HG03565 (cell line): Measurements from ENCODE around the gene OSBPL3.
"Not testable (repeated sequence)": the region's sequence is repeated elsewhere in the genome, so short reads cannot be mapped to it uniquely, and the experiment has no call there.

Experiments used
- ATAC-seq: cut with Tn5 transposase; IDR thresholded peaks from one replicate; pipeline ENCODE4 v1.9.1; 2021; ENCODE audit warnings: mild to moderate bottlenecking, moderate library complexity; ENCODE audit not compliant: unreplicated experiment

OSBPL3 gene

GRCh38 chr7:24922099-24922773, 57.7 kb downstream of the OSBPL3 start:
- no peak for ATAC-seq

GRCh38 chr7:24921362-24921679, 58.7 kb downstream of the OSBPL3 start:
- ATAC-seq, result no peak

GRCh38 chr7:24920451-24921361, 59.3 kb downstream of the OSBPL3 start:
- ATAC-seq, result no peak

- no peak for ATAC-seq
Observed at GRCh38 chr7:24917510-24918239, 62.3 kb downstream of the OSBPL3 start.

GRCh38 chr7:24916463-24917040, 63.4 kb downstream of the OSBPL3 start:
- ATAC-seq, result no peak

- ATAC-seq, result no peak
Observed at GRCh38 chr7:24914465-24914859, 65.5 kb downstream of the OSBPL3 start.

GRCh38 chr7:24913801-24914464, 66.0 kb downstream of the OSBPL3 start:
- ATAC-seq, result no peak

GRCh38 chr7:24912874-24913514, 67.0 kb downstream of the OSBPL3 start:
- ATAC-seq, result no peak

GRCh38 chr7:24912424-24912823, 67.6 kb downstream of the OSBPL3 start:
- ATAC-seq, result no peak

GRCh38 chr7:24911213-24911603, 68.8 kb downstream of the OSBPL3 start:
- peak; percentile 37 for ATAC-seq

GRCh38 chr7:24910551-24911212, 69.3 kb downstream of the OSBPL3 start:
- ATAC-seq, result no peak

GRCh38 chr7:24908727-24909126, 71.3 kb downstream of the OSBPL3 start:
- no peak for ATAC-seq

GRCh38 chr7:24908166-24908565, 71.8 kb downstream of the OSBPL3 start:
- ATAC-seq, result no peak

GRCh38 chr7:24907311-24907886, 72.6 kb downstream of the OSBPL3 start:
- ATAC-seq, result peak; percentile 49

GRCh38 chr7:24905996-24906770, 73.8 kb downstream of the OSBPL3 start:
- ATAC-seq, result no peak

- ATAC-seq, result not testable (repeated sequence)
Observed at GRCh38 chr7:24903992-24904391, 76.0 kb downstream of the OSBPL3 start.

GRCh38 chr7:24903559-24903958, 76.4 kb downstream of the OSBPL3 start:
- ATAC-seq, result no peak

GRCh38 chr7:24902931-24903330, 77.0 kb downstream of the OSBPL3 start:
- no peak for ATAC-seq

- no peak for ATAC-seq
Observed at GRCh38 chr7:24902276-24902675, 77.7 kb downstream of the OSBPL3 start.
